Panc1 (cell line): Measurements from ENCODE around the gene INPP4B. TPM values are rescaled to one million over a fixed set of nuclear protein-coding genes. Genes with fewer than 3 reads are reported as not detected.

Experiments used
- ATAC-seq: fragments of 200-7000 bp; cut with Tn5 transposase; 2 replicates; pipeline ENCODE4 v1.9.1; 2020; ENCODE audit warnings: mild to moderate bottlenecking, moderate library complexity
- BruUV-seq: library from RNA; stranded (reverse); fragments of 400-500 nt; replicated peaks from 2 replicates; lab custom pipeline; 2021; lab: Mats Ljungman, UMichigan
- CTCF ChIA-PET: fragments of 300-600 bp; sonication (Branson Sonifier 250); formaldehyde crosslinking; loops from one replicate; lab custom pipeline; 2022; ENCODE audit warnings: antibody characterized with exemption; lab: Charles Lee
- POLR2A ChIA-PET: fragments of 300-600 bp; sonication (Branson Sonifier 250); formaldehyde crosslinking; loops from one replicate; lab custom pipeline; 2022; ENCODE audit warnings: antibody characterized with exemption; lab: Charles Lee
- DNase-seq: peaks from one replicate; pipeline ENCODE4 v3.0.0-alpha.2; 2010; ENCODE audit warnings: low read depth, low spot score
- H3K27ac ChIP-seq: 2 replicates; pipeline ENCODE4 v1.5.1; 2011; ENCODE audit warnings: mild to moderate bottlenecking, low read length, inconsistent platforms
- H3K27me3 ChIP-seq: fragments of 200-500 bp; sonication (Bioruptor generic); 2 replicates; pipeline ENCODE4 v1.6.0; 2014; ENCODE audit warnings: low read length, inconsistent platforms; ENCODE audit not compliant: control insufficient read depth, insufficient read depth
- H3K36me3 ChIP-seq: fragments of 200-500 bp; sonication (Bioruptor generic); 2 replicates; pipeline ENCODE4 v1.5.1; 2014; ENCODE audit warnings: inconsistent platforms, mild to moderate bottlenecking, low read length, moderate library complexity; ENCODE audit not compliant: control insufficient read depth, insufficient read depth
- H3K4me1 ChIP-seq: 2 replicates; pipeline ENCODE4 v1.5.1; 2011; ENCODE audit warnings: inconsistent platforms, mild to moderate bottlenecking, low read length, moderate library complexity; ENCODE audit not compliant: control insufficient read depth, insufficient read depth
- H3K4me3 ChIP-seq, 2 experiments: 2 replicates each; pipeline ENCODE4 v1.5.1; 2011 to 2012; ENCODE audit warnings: low read depth in 2 of 2, low read length in 2 of 2, mild to moderate bottlenecking in 2 of 2, inconsistent platforms in 1 of 2, moderate library complexity in 1 of 2
- H3K9me3 ChIP-seq: fragments of 200-500 bp; sonication (Bioruptor generic); 2 replicates; pipeline ENCODE4 v1.5.1; 2014; ENCODE audit warnings: low read depth, mild to moderate bottlenecking, inconsistent platforms, low read length, moderate library complexity; ENCODE audit not compliant: control insufficient read depth, insufficient read depth
- CTCF ChIP-seq: fragments of 450-650 bp; IDR thresholded peaks from 2 replicates; pipeline ENCODE4 v1.5.1; 2017; ENCODE audit warnings: mild to moderate bottlenecking
- POLR2AphosphoS5 ChIP-seq: IDR thresholded peaks from 2 replicates; pipeline ENCODE4 v1.6.1; 2012; ENCODE audit warnings: mild to moderate bottlenecking, low read depth, low read length, moderate library complexity
- SIN3A ChIP-seq: IDR thresholded peaks from 2 replicates; pipeline ENCODE4 v1.6.1; 2012; ENCODE audit warnings: low read depth, mild to moderate bottlenecking, low read length, moderate library complexity, borderline replicate concordance; ENCODE audit not compliant: insufficient read depth
- TCF7L2 ChIP-seq: IDR thresholded peaks from 2 replicates; pipeline ENCODE4 v1.6.1; 2011; ENCODE audit warnings: mild to moderate bottlenecking, low read depth, low read length, inconsistent platforms
- in situ Hi-C: cut with HindIII; loops from 2 replicates; pipeline ENCODE4 v1.10.0; 2016; ENCODE audit warnings: low sequenced_read_pairs, low pct_unique_long_range_greater_than_20kb
- intact Hi-C: fragments of 100-400 bp; cut with micrococcal nuclease; formaldehyde crosslinking; loops from one replicate; pipeline ENCODE4 v1.10.0; 2022; ENCODE audit not compliant: unreplicated experiment
- total RNA-seq: library from RNA; stranded (reverse); gene quantifications from one replicate; pipeline ENCODE4 v1.2.1, GENCODE V29; 2021; ENCODE audit not compliant: unreplicated experiment
- TF ChIP-seq, protein P1 (sequence below), 2 experiments: IDR thresholded peaks; 2 replicates each; pipeline ENCODE4 v1.6.1; 2011 to 2012; ENCODE audit warnings: low read depth in 2 of 2, control low read depth in 1 of 2, low read length in 1 of 2, mild to moderate bottlenecking in 1 of 2, moderate library complexity in 1 of 2; ENCODE audit not compliant: insufficient read depth in 1 of 2

The INPP4B gene
- total RNA-seq, 1 experiment from 2014 or later, result 4.5 TPM

GRCh38 chr4:142701017-142701416 is 145.1 kb downstream of the INPP4B start:
- H3K9me3 ChIP-seq, result no peaks in the 10 kb centered on the region
- no peaks in the 10 kb centered on the region for H3K36me3 ChIP-seq
- TF ChIP-seq TCF7L2, result no peak
- TF ChIP-seq SIN3A, result no peak
- TF ChIP-seq, protein P1, sequence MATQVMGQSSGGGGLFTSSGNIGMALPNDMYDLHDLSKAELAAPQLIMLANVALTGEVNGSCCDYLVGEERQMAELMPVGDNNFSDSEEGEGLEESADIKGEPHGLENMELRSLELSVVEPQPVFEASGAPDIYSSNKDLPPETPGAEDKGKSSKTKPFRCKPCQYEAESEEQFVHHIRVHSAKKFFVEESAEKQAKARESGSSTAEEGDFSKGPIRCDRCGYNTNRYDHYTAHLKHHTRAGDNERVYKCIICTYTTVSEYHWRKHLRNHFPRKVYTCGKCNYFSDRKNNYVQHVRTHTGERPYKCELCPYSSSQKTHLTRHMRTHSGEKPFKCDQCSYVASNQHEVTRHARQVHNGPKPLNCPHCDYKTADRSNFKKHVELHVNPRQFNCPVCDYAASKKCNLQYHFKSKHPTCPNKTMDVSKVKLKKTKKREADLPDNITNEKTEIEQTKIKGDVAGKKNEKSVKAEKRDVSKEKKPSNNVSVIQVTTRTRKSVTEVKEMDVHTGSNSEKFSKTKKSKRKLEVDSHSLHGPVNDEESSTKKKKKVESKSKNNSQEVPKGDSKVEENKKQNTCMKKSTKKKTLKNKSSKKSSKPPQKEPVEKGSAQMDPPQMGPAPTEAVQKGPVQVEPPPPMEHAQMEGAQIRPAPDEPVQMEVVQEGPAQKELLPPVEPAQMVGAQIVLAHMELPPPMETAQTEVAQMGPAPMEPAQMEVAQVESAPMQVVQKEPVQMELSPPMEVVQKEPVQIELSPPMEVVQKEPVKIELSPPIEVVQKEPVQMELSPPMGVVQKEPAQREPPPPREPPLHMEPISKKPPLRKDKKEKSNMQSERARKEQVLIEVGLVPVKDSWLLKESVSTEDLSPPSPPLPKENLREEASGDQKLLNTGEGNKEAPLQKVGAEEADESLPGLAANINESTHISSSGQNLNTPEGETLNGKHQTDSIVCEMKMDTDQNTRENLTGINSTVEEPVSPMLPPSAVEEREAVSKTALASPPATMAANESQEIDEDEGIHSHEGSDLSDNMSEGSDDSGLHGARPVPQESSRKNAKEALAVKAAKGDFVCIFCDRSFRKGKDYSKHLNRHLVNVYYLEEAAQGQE (IDR thresholded peaks at IDR 0.05; ENCODE audit: insufficient read depth in 1 of 2, low read depth in 2 of 2, low read length in 1 of 2), result no peak
- TF ChIP-seq POLR2AphosphoS5, result no peak
- TF ChIP-seq CTCF, result no peak
- H3K4me1 ChIP-seq, result no peaks in the 10 kb centered on the region
- CTCF ChIA-PET, result no interaction called here
- DNase-seq (no peak), ATAC-seq (no peak)
- no peaks in the 10 kb centered on the region for H3K27me3 ChIP-seq
- intact Hi-C loops (no loop called here), in situ Hi-C loops (no loop called here)
- BruUV-seq, result no TSS peak
- no peak overlapping the region for H3K27ac ChIP-seq
- POLR2A ChIA-PET, result no interaction called here
- no peak overlapping the region for H3K4me3 ChIP-seq

GRCh38 chr4:142700531-142700930 is 145.6 kb downstream of the INPP4B start:
- ChIA-PET POLR2A (no interaction called here), CTCF (no interaction called here)
- Histone ChIP-seq H3K4me3 (no peak overlapping the region), H3K9me3 (no peaks in the 10 kb centered on the region), H3K4me1 (no peaks in the 10 kb centered on the region), H3K27ac (no peak overlapping the region), H3K27me3 (no peaks in the 10 kb centered on the region), H3K36me3 (no peaks in the 10 kb centered on the region)
- in situ Hi-C loops (no loop called here), intact Hi-C loops (no loop called here)
- DNase-seq (no peak), ATAC-seq (no peak)
- no TSS peak for BruUV-seq
- no peak for TF ChIP-seq POLR2AphosphoS5
- TF ChIP-seq CTCF, result no peak
- TF ChIP-seq, protein P1 (IDR thresholded peaks at IDR 0.05; ENCODE audit: insufficient read depth in 1 of 2, low read depth in 2 of 2, low read length in 1 of 2), result no peak
- TF ChIP-seq TCF7L2, result no peak
